Stimulated activated CD8-positive, alpha-beta memory T cell treated with anti-CD3 and anti-CD28 coated beads, Interleukin-4, amount 100 ng/mL, for 4 hours (primary cell): ENCODE results near the gene MCUB.

ENCODE experiments used
- DNase-seq, 2 donors: peaks; one replicate each; pipeline ENCODE4 v3.0.0-alpha.2; 2020; ENCODE audit warnings: low read depth in 2 of 2, low spot score in 1 of 2

Gene MCUB

GRCh38 chr4:109723110-109723509 lies 163.1 kb downstream of the MCUB start:
- no peak for DNase-seq

GRCh38 chr4:109728385-109728784 lies 168.3 kb downstream of the MCUB start:
- DNase-seq, result no peak

- peak; percentile 9 to 13 for DNase-seq
These were observed 169.2 kb downstream of the MCUB start for GRCh38 chr4:109729117-109729717.

- peak; percentile 38 to 55 for DNase-seq
These were observed 169.9 kb downstream of the MCUB start, which contains the start of gene PLA2G12A for GRCh38 chr4:109729718-109730618. Gene PLA2G12A, minus strand, starts transcription at chr4:109730070. Its CDS starts 261 bp downstream, at chr4:109729809.

GRCh38 chr4:109730619-109731545 lies 170.8 kb downstream of the MCUB start:
- DNase-seq, result no peak

GRCh38 chr4:109733728-109734127 lies 173.7 kb downstream of the MCUB start:
- DNase-seq, result no peak

- DNase-seq, result no peak
These were observed 175.7 kb downstream of the MCUB start for GRCh38 chr4:109735566-109736365.
